Hair follicle dermal papilla cell (primary cell): ENCODE data around the gene HNRNPAB. TPM values are rescaled to one million over a fixed set of nuclear protein-coding genes. Genes with fewer than 3 reads are reported as not detected.

Experiments
- total RNA-seq: library from RNA; depleted of rRNA; stranded (reverse); fragments of >200 nt; gene quantifications from 2 replicates; pipeline ENCODE4 v1.2.3, GENCODE V29; 2012

Gene HNRNPAB
- 39.5 and 42.4 TPM in 2 replicates for total RNA-seq

DNA sequence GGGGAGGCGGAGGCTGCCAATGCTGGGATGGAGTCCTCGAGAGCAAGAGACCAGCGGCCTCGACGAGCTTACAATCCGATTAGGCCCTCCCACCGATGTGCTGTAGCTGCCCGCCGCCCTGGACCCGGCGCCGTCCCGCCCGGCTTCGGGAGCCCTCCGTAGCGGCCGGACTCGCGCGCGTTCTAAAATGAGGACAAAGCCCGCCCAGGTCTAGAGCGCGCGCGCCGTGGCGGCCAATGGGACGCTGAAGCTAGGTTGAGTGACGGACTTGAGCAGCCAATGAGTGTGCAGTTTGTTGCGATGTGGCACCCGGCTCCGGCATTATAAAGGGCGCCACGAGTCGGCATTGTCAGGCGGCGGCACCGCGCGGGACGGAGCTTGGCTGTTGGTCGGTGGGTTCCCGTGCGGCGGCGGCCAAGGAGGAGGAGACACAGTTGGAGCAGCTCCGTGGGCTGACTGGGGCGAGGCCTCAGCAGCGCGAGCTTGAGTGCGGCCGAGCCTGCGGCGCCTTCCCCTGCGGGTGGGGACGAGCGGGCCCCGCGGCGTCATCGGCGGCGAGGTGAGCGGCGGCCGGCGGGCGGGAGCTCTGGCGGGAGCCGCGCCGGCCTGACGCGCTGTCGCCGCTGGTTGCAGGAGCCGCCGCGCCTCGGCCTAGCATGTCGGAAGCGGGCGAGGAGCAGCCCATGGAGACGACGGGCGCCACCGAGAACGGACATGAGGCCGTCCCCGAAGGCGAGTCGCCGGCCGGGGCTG is at the start of gene HNRNPAB:
Gene HNRNPAB, plus strand, starts transcription at position 352 of the 753 bp plus-strand sequence. Its CDS starts 305 bp downstream, at position 657.

GRCh38 chr5:178187014-178187413 is 17.3 kb upstream of the HNRNPAB start, which contains the start of gene GMCL2:
GMCL2 (minus strand) TSS chr5:178187371; CDS start chr5:178187299, 72 bp downstream.

DNA sequence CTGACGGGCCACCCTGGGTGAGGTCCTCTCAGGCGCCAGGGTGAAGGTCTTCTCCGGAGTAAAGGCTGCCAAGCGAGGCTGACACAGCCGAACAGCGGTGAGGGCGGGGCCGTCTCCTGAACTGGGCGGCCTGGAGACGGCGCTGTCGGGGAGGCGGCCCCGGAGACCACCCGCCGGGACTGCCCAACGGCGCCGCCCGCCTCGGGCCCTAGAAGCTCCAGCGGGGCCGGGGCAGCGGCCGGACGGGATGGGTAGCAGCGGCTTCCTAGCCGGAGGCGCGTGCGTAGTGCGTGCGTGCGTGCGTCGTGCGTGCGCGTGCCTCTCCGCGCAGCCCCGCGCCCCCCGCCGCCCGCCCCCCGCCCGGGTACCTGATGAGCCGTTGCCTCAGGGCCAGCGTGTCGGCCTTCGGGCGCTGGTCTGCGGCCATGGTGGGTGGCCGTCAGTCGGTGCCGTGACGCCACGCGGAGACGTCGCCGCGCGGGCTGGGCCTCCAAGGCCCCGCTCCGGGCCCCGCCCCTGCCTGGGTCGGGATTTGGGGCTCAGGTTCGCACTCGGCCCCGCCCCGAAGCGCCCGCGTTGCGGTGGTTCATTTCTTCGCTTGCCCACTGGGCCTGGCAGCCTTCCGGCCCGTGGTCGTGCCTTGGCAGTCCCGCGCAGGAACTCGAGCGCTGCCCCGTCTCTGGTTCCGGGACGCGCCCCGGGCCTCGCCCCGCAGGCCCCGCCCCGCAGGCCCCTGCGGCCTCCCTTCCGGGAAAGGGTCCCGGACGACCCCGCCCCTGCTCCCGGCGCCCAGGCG is 28.0 kb downstream of the HNRNPAB start, which contains the start of gene PHYKPL:
Gene PHYKPL, minus strand, starts transcription at position 679 of the 796 bp plus-strand sequence. Its CDS starts 252 bp downstream, at position 427.

Other genes with a start within 250 kb of the HNRNPAB start
- not detected in 2 replicates for gene PROP1, start 208.3 kb upstream of the HNRNPAB start, total RNA-seq
- 0.32 and 0.36 TPM in 2 replicates for gene N4BP3, start 91.0 kb upstream of the HNRNPAB start, total RNA-seq
- 23.8 and 24.7 TPM in 2 replicates for gene RMND5B, start 73.5 kb upstream of the HNRNPAB start, total RNA-seq
- gene NHP2, start 50.6 kb upstream of the HNRNPAB start, total RNA-seq: 45.3 and 79.4 TPM in 2 replicates
- not detected in 2 replicates for gene GMCL2, start 17.2 kb upstream of the HNRNPAB start, total RNA-seq
- 39.2 and 51.3 TPM in 2 replicates for gene PHYKPL, start 28.3 kb downstream of the HNRNPAB start, total RNA-seq